GM12873 (cell line): ENCODE data around the gene MILR1.

Source experiments
- CTCF ChIP-seq: IDR thresholded peaks from 2 replicates; pipeline ENCODE4 v1.5.1; 2012; ENCODE audit warnings: low read depth, mild to moderate bottlenecking, moderate library complexity, low read length, control low read depth; ENCODE audit not compliant: insufficient read depth; ENCODE audit errors: missing control alignments

The MILR1 gene

DNA sequence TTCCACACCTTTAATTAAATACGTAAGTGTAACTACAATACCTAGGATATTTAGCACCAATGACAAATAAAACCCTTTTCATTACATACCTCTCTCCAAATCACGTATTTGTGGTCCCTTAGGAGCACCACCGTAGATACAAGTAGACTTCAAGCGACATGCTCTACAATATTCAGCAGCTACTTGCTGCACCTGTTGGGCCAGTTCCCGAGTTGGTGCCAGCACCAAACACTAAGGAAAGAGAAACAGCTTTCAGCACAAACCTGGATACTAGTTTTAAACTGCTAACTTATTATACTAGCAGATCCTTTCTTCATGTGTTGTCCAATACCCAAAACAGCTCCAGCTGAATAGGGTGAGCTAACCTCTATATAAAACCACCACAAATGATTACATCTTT, 54.4 kb downstream of the MILR1 start:
- no peak for TF ChIP-seq CTCF

DNA sequence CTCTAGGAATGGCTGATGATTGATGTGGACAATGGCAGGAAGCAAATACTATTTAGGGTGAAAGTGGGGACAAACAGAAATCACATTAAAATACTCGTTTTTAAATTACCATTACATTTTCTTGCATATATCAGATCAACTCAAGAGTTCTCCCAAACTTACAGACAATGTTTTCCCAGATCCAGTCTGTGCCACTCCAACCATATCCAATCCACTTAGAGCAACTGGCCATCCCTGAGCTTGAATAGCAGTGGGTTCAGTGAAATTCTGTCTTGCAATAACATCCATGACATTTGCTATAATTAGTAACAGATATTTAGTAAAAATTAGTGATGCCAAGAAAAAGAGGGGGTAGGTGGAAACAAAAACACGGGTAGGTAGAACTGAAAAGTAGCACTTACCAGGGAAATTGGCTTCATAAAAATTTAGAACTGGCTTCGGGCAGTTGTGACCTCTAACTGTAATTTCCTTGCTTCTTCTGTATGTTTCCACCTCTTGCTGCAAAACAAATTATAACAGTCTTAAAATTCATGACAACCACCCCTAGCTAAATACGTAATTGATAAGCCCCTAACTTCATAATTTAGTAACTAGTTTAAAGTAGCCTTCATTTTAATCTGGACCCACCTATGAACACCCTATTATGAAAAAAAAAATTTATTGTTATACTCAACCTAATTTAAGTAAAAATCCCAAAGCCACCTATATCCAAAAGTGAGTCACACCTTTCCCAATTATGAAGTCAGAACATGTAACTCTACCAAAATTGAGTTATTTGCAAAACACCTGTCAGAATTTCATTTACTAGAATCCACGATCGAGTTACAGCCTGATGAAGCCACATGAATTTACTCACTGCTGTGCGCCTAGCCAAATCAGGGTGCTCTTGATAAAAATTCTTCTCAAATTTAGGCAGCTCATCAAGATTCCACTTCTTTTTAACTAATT, 55.2 kb downstream of the MILR1 start:
- TF ChIP-seq CTCF, result no peak

DNA sequence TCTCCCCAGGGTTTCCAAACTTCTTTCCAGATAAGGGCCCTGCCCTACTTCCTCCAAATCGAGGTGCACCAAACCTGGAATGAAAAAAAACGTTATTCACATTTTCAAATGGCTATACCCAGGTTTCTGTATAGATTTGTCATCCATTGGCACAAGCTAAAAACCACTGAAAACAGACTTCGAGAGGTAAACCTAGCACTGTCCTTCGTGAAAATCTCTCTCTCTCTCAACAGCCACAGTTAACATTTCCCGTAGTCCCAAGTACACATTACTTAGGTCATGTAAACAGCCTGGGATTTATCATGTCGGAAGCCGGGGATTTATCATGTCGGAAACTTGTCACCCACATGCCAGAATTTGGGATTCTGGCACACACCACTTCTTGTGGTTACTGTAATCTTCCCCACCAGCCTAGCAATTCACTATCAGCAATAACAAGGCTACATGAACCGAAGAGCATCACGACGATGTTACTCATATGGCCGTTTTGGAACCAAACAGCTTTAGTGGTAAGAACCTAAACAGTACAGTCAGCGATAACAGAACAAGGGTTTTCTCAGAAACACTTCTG, 55.9 kb downstream of the MILR1 start:
- TF ChIP-seq CTCF, result no peak

- no peak for TF ChIP-seq CTCF
These were observed 56.7 kb downstream of the MILR1 start for GRCh38 chr17:64505340-64506200.

- TF ChIP-seq CTCF, result no peak
These were observed 57.3 kb downstream of the MILR1 start, which contains the start of gene DDX5 for GRCh38 chr17:64506201-64506575. Gene DDX5 (minus strand): TSS chr17:64506289. CDS start chr17:64506119, 170 bp downstream.

- TF ChIP-seq CTCF, result no peak
These were observed 57.9 kb downstream of the MILR1 start, which contains the start of gene CEP95 for GRCh38 chr17:64506576-64507412. Gene CEP95 (plus strand): TSS chr17:64506977. CDS start chr17:64507098, 121 bp downstream.
